ENCODE measurements around the gene CHFR.
A peak's percentile ranks its signal among the peaks of the same experiment; 100 is the strongest.
"Not testable (repeated sequence)": the region's sequence is repeated elsewhere in the genome, so short reads cannot be mapped to it uniquely, and the experiment has no call there.

Gene CHFR

GRCh38 chr12:132886529-132887477, 602 bp downstream of the CHFR start:
- TF ChIP-seq, protein P1, sequence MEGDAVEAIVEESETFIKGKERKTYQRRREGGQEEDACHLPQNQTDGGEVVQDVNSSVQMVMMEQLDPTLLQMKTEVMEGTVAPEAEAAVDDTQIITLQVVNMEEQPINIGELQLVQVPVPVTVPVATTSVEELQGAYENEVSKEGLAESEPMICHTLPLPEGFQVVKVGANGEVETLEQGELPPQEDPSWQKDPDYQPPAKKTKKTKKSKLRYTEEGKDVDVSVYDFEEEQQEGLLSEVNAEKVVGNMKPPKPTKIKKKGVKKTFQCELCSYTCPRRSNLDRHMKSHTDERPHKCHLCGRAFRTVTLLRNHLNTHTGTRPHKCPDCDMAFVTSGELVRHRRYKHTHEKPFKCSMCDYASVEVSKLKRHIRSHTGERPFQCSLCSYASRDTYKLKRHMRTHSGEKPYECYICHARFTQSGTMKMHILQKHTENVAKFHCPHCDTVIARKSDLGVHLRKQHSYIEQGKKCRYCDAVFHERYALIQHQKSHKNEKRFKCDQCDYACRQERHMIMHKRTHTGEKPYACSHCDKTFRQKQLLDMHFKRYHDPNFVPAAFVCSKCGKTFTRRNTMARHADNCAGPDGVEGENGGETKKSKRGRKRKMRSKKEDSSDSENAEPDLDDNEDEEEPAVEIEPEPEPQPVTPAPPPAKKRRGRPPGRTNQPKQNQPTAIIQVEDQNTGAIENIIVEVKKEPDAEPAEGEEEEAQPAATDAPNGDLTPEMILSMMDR (IDR thresholded peaks at IDR 0.05; ENCODE audit: low read depth, low read length), result no peak
- TF ChIP-seq POLR2A (IDR thresholded peaks at IDR 0.05; ENCODE audit: extremely low read depth, insufficient read length) (no peak), MAX (IDR thresholded peaks at IDR 0.05; ENCODE audit: low read depth, low read length) (no peak), MYC (IDR thresholded peaks at IDR 0.05; ENCODE audit: low read depth, low read length) (no peak)
- peak overlapping the region; percentile 78 for H3K4me3 ChIP-seq (ENCODE audit: low read depth, low read length)
- DNase-seq (ENCODE audit: low read depth), result peak; percentile 54

DNA sequence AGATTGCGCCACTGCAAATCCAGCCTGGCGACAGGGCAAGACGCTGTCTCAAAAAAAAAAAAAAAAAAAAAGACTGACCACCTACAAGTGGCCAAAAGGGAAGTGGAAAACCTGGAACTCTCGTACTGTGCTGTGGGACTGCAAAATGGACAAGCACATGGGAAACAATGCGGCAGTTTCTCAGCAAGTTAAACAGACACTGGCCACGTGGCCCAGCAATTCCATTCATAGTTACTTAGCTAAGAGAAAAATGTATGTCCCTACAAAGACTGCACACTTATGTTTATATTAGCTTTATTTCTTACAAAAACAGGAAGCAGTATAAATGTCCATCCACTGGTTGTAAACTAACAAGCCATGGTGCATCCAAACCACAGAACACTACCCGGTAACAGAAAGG, 5.6 kb downstream of the CHFR start:
- no peak overlapping the region for H3K4me3 ChIP-seq (ENCODE audit: low read depth, low read length)
- TF ChIP-seq, protein P1 (IDR thresholded peaks at IDR 0.05; ENCODE audit: low read depth, low read length), result no peak
- TF ChIP-seq MYC (IDR thresholded peaks at IDR 0.05; ENCODE audit: low read depth, low read length), result no peak
- no peak for TF ChIP-seq POLR2A (IDR thresholded peaks at IDR 0.05; ENCODE audit: extremely low read depth, insufficient read length)
- no peak for TF ChIP-seq MAX (IDR thresholded peaks at IDR 0.05; ENCODE audit: low read depth, low read length)
- DNase-seq (ENCODE audit: low read depth), result peak; percentile 23

DNA sequence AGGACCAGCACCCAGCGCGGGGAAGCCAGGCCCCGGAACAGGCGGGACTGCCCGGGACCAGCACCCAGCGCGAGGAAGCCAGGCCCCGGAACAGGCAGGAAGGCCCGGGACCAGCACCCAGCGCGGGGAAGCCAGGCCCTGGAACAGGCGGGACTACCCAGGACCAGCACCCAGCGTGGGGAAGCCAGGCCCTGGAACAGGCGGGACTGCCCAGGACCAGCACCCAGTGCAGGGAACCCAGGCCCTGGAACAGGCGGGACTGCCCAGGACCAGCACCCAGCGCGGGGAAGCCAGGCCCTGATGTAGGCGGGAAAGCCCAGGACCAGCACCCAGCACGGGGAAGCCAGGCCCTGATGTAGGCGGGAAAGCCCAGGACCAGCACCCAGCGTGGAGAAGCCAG, 12.8 kb downstream of the CHFR start:
- DNase-seq (ENCODE audit: low read depth); H3K4me3 ChIP-seq (ENCODE audit: low read depth, low read length): not testable (repeated sequence)

GRCh38 chr12:132874175-132874574, 13.2 kb downstream of the CHFR start:
- no peak overlapping the region for H3K4me3 ChIP-seq (ENCODE audit: low read depth, low read length)
- DNase-seq (ENCODE audit: low read depth), result no peak
- TF ChIP-seq MAX (IDR thresholded peaks at IDR 0.05; ENCODE audit: low read depth, low read length) (no peak), MYC (IDR thresholded peaks at IDR 0.05; ENCODE audit: low read depth, low read length) (no peak), POLR2A (IDR thresholded peaks at IDR 0.05; ENCODE audit: extremely low read depth, insufficient read length) (no peak)
- TF ChIP-seq, protein P1 (IDR thresholded peaks at IDR 0.05; ENCODE audit: low read depth, low read length), result no peak

DNA sequence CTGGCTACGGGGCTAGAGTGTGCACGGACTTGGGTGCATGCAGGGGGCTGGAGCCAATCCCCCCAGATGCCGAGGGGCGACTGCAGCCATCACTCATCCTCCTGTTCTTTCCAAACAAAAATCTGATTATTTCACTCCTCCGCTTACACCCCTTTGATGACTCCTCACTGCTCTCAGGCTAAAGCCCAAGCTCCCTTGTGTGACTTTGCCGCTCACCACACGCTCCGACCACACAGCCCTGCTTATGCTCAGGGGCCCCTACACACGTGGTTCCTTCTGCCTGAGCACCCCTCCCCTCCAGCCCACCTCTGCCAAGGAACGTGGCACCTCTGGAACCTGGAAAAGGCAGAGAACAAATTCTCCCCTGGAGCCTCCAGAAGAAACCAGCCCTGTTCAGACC, 13.7 kb downstream of the CHFR start:
- no peak for DNase-seq (ENCODE audit: low read depth)
- TF ChIP-seq, protein P1 (IDR thresholded peaks at IDR 0.05; ENCODE audit: low read depth, low read length), result no peak
- TF ChIP-seq MYC (IDR thresholded peaks at IDR 0.05; ENCODE audit: low read depth, low read length) (no peak), MAX (IDR thresholded peaks at IDR 0.05; ENCODE audit: low read depth, low read length) (no peak), POLR2A (IDR thresholded peaks at IDR 0.05; ENCODE audit: extremely low read depth, insufficient read length) (no peak)
- H3K4me3 ChIP-seq (ENCODE audit: low read depth, low read length), result no peak overlapping the region

DNA sequence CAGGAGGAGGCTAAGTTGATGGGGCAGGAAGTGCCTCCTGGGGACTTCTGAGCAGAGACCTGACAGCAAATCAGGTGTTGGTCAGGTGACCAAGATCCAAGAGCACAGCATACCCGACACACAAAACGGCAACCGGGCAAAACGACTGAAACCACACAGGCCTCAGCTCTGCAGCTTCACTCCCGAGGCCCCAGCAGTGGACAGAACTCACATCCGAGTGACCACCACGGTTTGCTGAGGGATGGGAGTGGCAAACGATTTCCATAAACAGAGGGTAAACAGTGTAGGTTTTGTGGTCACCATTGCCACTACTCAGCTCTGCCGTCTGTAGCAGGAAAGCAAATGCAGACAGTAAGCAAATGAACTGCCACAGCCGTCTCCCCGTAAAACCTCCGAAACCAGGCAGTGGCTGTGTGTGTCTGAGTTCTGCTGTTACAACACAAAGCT, 14.4 kb downstream of the CHFR start:
- DNase-seq (ENCODE audit: low read depth), result no peak
- TF ChIP-seq, protein P1 (IDR thresholded peaks at IDR 0.05; ENCODE audit: low read depth, low read length), result no peak
- TF ChIP-seq MAX (IDR thresholded peaks at IDR 0.05; ENCODE audit: low read depth, low read length) (no peak), POLR2A (IDR thresholded peaks at IDR 0.05; ENCODE audit: extremely low read depth, insufficient read length) (no peak), MYC (IDR thresholded peaks at IDR 0.05; ENCODE audit: low read depth, low read length) (no peak)
- H3K4me3 ChIP-seq (ENCODE audit: low read depth, low read length), result no peak overlapping the region
